Measurements from ENCODE around the gene CYP2F1. TPM values are rescaled to one million over a fixed set of nuclear protein-coding genes. Genes with fewer than 3 reads are reported as not detected.
A peak's percentile ranks its signal among the peaks of the same experiment; 100 is the strongest.
"Not testable (repeated sequence)": the region's sequence is repeated elsewhere in the genome, so short reads cannot be mapped to it uniquely, and the experiment has no call there.

Gene CYP2F1
- total RNA-seq, 1 donor, result 0.10 TPM

- Histone ChIP-seq H3K27me3 (ENCODE audit: insufficient read depth, low read length) (no peaks in the 10 kb centered on the region), H3K4me3 (ENCODE audit: low read length) (no peak overlapping the region), H3K4me1 (ENCODE audit: insufficient read depth, low read length) (no peaks in the 10 kb centered on the region), H3K9me3 (ENCODE audit: low read depth, low read length) (no peaks in the 10 kb centered on the region)
Observed at GRCh38 chr19:41112728-41113290, 1.4 kb upstream of the CYP2F1 start.

GRCh38 chr19:41116261-41116660 is 2.0 kb downstream of the CYP2F1 start:
- no peaks in the 10 kb centered on the region for H3K9me3 ChIP-seq (ENCODE audit: low read depth, low read length)
- no peaks in the 10 kb centered on the region for H3K27me3 ChIP-seq (ENCODE audit: insufficient read depth, low read length)
- peaks cover 10% of the 10 kb centered on the region for H3K4me1 ChIP-seq (ENCODE audit: insufficient read depth, low read length)
- H3K4me3 ChIP-seq (ENCODE audit: low read length), result no peak overlapping the region

- H3K27me3 ChIP-seq (ENCODE audit: insufficient read depth, low read length); H3K4me3 ChIP-seq (ENCODE audit: low read length); H3K9me3 ChIP-seq (ENCODE audit: low read depth, low read length): not testable (repeated sequence)
- peaks cover 10% of the 10 kb centered on the region for H3K4me1 ChIP-seq (ENCODE audit: insufficient read depth, low read length)
Observed at GRCh38 chr19:41120929-41121911, 7.0 kb downstream of the CYP2F1 start.

- H3K9me3 ChIP-seq (ENCODE audit: low read depth, low read length); H3K4me3 ChIP-seq (ENCODE audit: low read length): not testable (repeated sequence)
- peaks cover 20% of the 10 kb centered on the region for H3K4me1 ChIP-seq (ENCODE audit: insufficient read depth, low read length)
Observed at GRCh38 chr19:41122846-41123245, 8.6 kb downstream of the CYP2F1 start.

GRCh38 chr19:41123716-41124294 is 9.6 kb downstream of the CYP2F1 start:
- H3K4me1 ChIP-seq (ENCODE audit: insufficient read depth, low read length), result peaks cover 20% of the 10 kb centered on the region
- no peak overlapping the region for H3K4me3 ChIP-seq (ENCODE audit: low read length)
- H3K9me3 ChIP-seq (ENCODE audit: low read depth, low read length), result no peaks in the 10 kb centered on the region
- no peaks in the 10 kb centered on the region for H3K27me3 ChIP-seq (ENCODE audit: insufficient read depth, low read length)

More at GRCh38 chr19:41122846-41123245, 8.6 kb downstream of the CYP2F1 start:
- not testable (repeated sequence) for H3K27me3 ChIP-seq (ENCODE audit: insufficient read depth, low read length)

- H3K27me3 ChIP-seq (ENCODE audit: insufficient read depth, low read length); H3K9me3 ChIP-seq (ENCODE audit: low read depth, low read length); H3K4me3 ChIP-seq (ENCODE audit: low read length); H3K4me1 ChIP-seq (ENCODE audit: insufficient read depth, low read length): not testable (repeated sequence)
Observed at GRCh38 chr19:41126765-41127203, 12.6 kb downstream of the CYP2F1 start.

- H3K4me3 ChIP-seq (ENCODE audit: low read length); H3K27me3 ChIP-seq (ENCODE audit: insufficient read depth, low read length); H3K9me3 ChIP-seq (ENCODE audit: low read depth, low read length); H3K4me1 ChIP-seq (ENCODE audit: insufficient read depth, low read length): not testable (repeated sequence)
Observed at GRCh38 chr19:41127362-41127761, 13.1 kb downstream of the CYP2F1 start.

GRCh38 chr19:41127801-41128300 is 13.6 kb downstream of the CYP2F1 start:
- H3K27me3 ChIP-seq (ENCODE audit: insufficient read depth, low read length); H3K9me3 ChIP-seq (ENCODE audit: low read depth, low read length); H3K4me3 ChIP-seq (ENCODE audit: low read length); H3K4me1 ChIP-seq (ENCODE audit: insufficient read depth, low read length): not testable (repeated sequence)

- no peak overlapping the region for H3K4me3 ChIP-seq (ENCODE audit: low read length)
- H3K4me1 ChIP-seq (ENCODE audit: insufficient read depth, low read length), result peaks cover 9% of the 10 kb centered on the region
- H3K27me3 ChIP-seq (ENCODE audit: insufficient read depth, low read length), result no peaks in the 10 kb centered on the region
- no peaks in the 10 kb centered on the region for H3K9me3 ChIP-seq (ENCODE audit: low read depth, low read length)
Observed at GRCh38 chr19:41128692-41129091, 14.5 kb downstream of the CYP2F1 start.

- Histone ChIP-seq H3K9me3 (ENCODE audit: low read depth, low read length) (no peaks in the 10 kb centered on the region), H3K4me1 (ENCODE audit: insufficient read depth, low read length) (peaks cover 10% of the 10 kb centered on the region), H3K4me3 (ENCODE audit: low read length) (no peak overlapping the region), H3K27me3 (ENCODE audit: insufficient read depth, low read length) (no peaks in the 10 kb centered on the region)
Observed at GRCh38 chr19:41131186-41131585, 17.0 kb downstream of the CYP2F1 start.

- Histone ChIP-seq H3K9me3 (ENCODE audit: low read depth, low read length) (no peaks in the 10 kb centered on the region), H3K27me3 (ENCODE audit: insufficient read depth, low read length) (no peaks in the 10 kb centered on the region), H3K4me1 (ENCODE audit: insufficient read depth, low read length) (peaks cover 7% of the 10 kb centered on the region), H3K4me3 (ENCODE audit: low read length) (no peak overlapping the region)
Observed at GRCh38 chr19:41133260-41133659, 19.0 kb downstream of the CYP2F1 start.

- Histone ChIP-seq H3K9me3 (ENCODE audit: low read depth, low read length) (no peaks in the 10 kb centered on the region), H3K4me3 (ENCODE audit: low read length) (no peak overlapping the region), H3K27me3 (ENCODE audit: insufficient read depth, low read length) (no peaks in the 10 kb centered on the region), H3K4me1 (ENCODE audit: insufficient read depth, low read length) (peaks cover 7% of the 10 kb centered on the region)
Observed at GRCh38 chr19:41134616-41135015, 20.4 kb downstream of the CYP2F1 start.

- H3K9me3 ChIP-seq (ENCODE audit: low read depth, low read length); H3K27me3 ChIP-seq (ENCODE audit: insufficient read depth, low read length); H3K4me1 ChIP-seq (ENCODE audit: insufficient read depth, low read length): not testable (repeated sequence)
- peak overlapping the region; percentile 45 for H3K4me3 ChIP-seq (ENCODE audit: low read length)
Observed at GRCh38 chr19:41135390-41136384, 21.5 kb downstream of the CYP2F1 start.

GRCh38 chr19:41136636-41137455 is 22.6 kb downstream of the CYP2F1 start:
- H3K4me3 ChIP-seq (ENCODE audit: low read length), result no peak overlapping the region
- H3K27me3 ChIP-seq (ENCODE audit: insufficient read depth, low read length), result no peaks in the 10 kb centered on the region
- H3K4me1 ChIP-seq (ENCODE audit: insufficient read depth, low read length), result peaks cover 7% of the 10 kb centered on the region
- no peaks in the 10 kb centered on the region for H3K9me3 ChIP-seq (ENCODE audit: low read depth, low read length)

Data from mononuclear cell (primary cell).